OCI-LY1 (cell line): ENCODE measurements around the gene NUCB2.

Source experiments
- H2AFZ ChIP-seq: fragments of 200-600 bp; sonication (generic), shearing (Covaris generic); 2 replicates; pipeline ENCODE4 v1.6.0; 2014; ENCODE audit warnings: antibody characterized with exemption, mild to moderate bottlenecking, low read length
- H3F3A ChIP-seq: fragments of 200-600 bp; sonication (generic), shearing (Covaris generic); 2 replicates; pipeline ENCODE4 v1.6.0; 2014; ENCODE audit warnings: mild to moderate bottlenecking, antibody characterized with exemption, low read length, moderate library complexity; ENCODE audit not compliant: insufficient read depth
- H3K27ac ChIP-seq: fragments of 200-600 bp; sonication (generic); 2 replicates; pipeline ENCODE4 v1.5.1; 2014; ENCODE audit warnings: low read length, mixed run types, mild to moderate bottlenecking, low read depth; ENCODE audit not compliant: poor library complexity, severe bottlenecking
- H3K27me3 ChIP-seq: fragments of 200-600 bp; sonication (generic); 2 replicates; pipeline ENCODE4 v1.6.0; 2014; ENCODE audit warnings: antibody characterized with exemption, mild to moderate bottlenecking, low read length, moderate library complexity; ENCODE audit not compliant: insufficient read depth
- H3K36me3 ChIP-seq: fragments of 200-600 bp; sonication (generic); 2 replicates; pipeline ENCODE4 v1.6.1; 2014; ENCODE audit warnings: mild to moderate bottlenecking, antibody characterized with exemption, low read length, moderate library complexity, mixed read lengths; ENCODE audit not compliant: insufficient read depth
- H3K4me1 ChIP-seq: fragments of 200-600 bp; sonication (generic); 2 replicates; pipeline ENCODE4 v1.5.1; 2014; ENCODE audit warnings: mild to moderate bottlenecking, low read length, moderate library complexity; ENCODE audit not compliant: insufficient read depth, severe bottlenecking
- H3K4me2 ChIP-seq: fragments of 200-600 bp; sonication (generic), shearing (Covaris generic); 2 replicates; pipeline ENCODE4 v1.6.1; 2014; ENCODE audit warnings: low read length
- H3K4me3 ChIP-seq: fragments of 200-600 bp; sonication (generic); 2 replicates; pipeline ENCODE4 v1.5.1; 2014; ENCODE audit warnings: low read length, low read depth, mild to moderate bottlenecking, mixed read lengths; ENCODE audit not compliant: poor library complexity, severe bottlenecking
- H3K79me2 ChIP-seq: fragments of 200-600 bp; shearing (Covaris generic); 2 replicates; pipeline ENCODE4 v1.6.1; 2016; ENCODE audit warnings: mixed run types, low read length, mixed read lengths; ENCODE audit not compliant: insufficient read depth
- H3K9ac ChIP-seq: fragments of 200-600 bp; sonication (generic), shearing (Covaris generic); 2 replicates; pipeline ENCODE4 v1.6.1; 2014; ENCODE audit warnings: mild to moderate bottlenecking, low read length, mixed read lengths
- H3K9me2 ChIP-seq: fragments of 200-600 bp; sonication (generic), shearing (Covaris generic); 2 replicates; pipeline ENCODE4 v1.6.1; 2014; ENCODE audit warnings: low read depth, mild to moderate bottlenecking, low read length, mixed read lengths
- H3K9me3 ChIP-seq: fragments of 200-600 bp; shearing (Covaris generic); 2 replicates; pipeline ENCODE4 v1.6.1; 2014; ENCODE audit warnings: low read length, mixed read lengths
- H4K20me1 ChIP-seq: fragments of 200-600 bp; sonication (generic), shearing (Covaris generic); 2 replicates; pipeline ENCODE4 v1.6.0; 2016; ENCODE audit warnings: mild to moderate bottlenecking, low read length; ENCODE audit not compliant: insufficient read depth
- EZH2 ChIP-seq: fragments of 200-600 bp; sonication (generic), shearing (Covaris generic); IDR thresholded peaks from 2 replicates; pipeline ENCODE4 v1.8.0; 2017; ENCODE audit warnings: borderline replicate concordance, mixed run types, mild to moderate bottlenecking, antibody characterized with exemption, low read length, moderate library complexity, mixed read lengths
- TF ChIP-seq, protein P1 (sequence below): fragments of 200-600 bp; sonication (generic), shearing (Covaris generic); IDR thresholded peaks from 2 replicates; pipeline ENCODE4 v1.5.1; 2017; ENCODE audit warnings: mild to moderate bottlenecking, antibody characterized with exemption, low read length, moderate library complexity, mixed read lengths

Gene NUCB2

DNA sequence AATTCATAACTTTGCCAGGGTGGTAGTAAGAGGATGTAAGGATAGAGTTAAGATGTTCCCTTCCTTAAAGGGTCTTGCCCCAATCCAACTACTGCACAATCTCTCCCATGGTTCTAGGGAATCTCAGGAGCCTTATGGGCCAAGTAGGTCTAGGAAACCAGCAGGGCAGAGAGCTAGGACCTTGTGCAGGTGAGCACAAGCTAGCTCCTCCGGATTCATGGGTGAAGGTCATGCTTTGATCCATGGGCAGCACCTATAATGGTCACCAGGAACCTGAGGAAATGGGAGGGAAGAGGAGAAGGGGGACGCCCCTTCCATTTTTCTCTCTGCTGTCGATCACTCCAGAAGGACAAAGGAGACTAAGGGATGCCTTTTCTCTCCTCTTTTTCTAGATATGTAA, 95.1 kb downstream of the NUCB2 start:
- no peaks in the 10 kb centered on the region for H3F3A ChIP-seq
- TF ChIP-seq, protein P1, sequence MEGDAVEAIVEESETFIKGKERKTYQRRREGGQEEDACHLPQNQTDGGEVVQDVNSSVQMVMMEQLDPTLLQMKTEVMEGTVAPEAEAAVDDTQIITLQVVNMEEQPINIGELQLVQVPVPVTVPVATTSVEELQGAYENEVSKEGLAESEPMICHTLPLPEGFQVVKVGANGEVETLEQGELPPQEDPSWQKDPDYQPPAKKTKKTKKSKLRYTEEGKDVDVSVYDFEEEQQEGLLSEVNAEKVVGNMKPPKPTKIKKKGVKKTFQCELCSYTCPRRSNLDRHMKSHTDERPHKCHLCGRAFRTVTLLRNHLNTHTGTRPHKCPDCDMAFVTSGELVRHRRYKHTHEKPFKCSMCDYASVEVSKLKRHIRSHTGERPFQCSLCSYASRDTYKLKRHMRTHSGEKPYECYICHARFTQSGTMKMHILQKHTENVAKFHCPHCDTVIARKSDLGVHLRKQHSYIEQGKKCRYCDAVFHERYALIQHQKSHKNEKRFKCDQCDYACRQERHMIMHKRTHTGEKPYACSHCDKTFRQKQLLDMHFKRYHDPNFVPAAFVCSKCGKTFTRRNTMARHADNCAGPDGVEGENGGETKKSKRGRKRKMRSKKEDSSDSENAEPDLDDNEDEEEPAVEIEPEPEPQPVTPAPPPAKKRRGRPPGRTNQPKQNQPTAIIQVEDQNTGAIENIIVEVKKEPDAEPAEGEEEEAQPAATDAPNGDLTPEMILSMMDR, result no peak
- TF ChIP-seq EZH2, result no peak
- no peaks in the 10 kb centered on the region for H3K27me3 ChIP-seq
- H3K36me3 ChIP-seq, result peaks cover 100% of the 10 kb centered on the region
- no peaks in the 10 kb centered on the region for H3K4me1 ChIP-seq
- no peak overlapping the region for H3K4me2 ChIP-seq
- H3K9me2 ChIP-seq, result no peaks in the 10 kb centered on the region
- H4K20me1 ChIP-seq, result no peaks in the 10 kb centered on the region
- no peak overlapping the region for H2AFZ ChIP-seq
- H3K27ac ChIP-seq, result no peak overlapping the region
- no peak overlapping the region for H3K9ac ChIP-seq
- no peak overlapping the region for H3K4me3 ChIP-seq
- no peaks in the 10 kb centered on the region for H3K79me2 ChIP-seq
- H3K9me3 ChIP-seq, result peaks cover 60% of the 10 kb centered on the region

DNA sequence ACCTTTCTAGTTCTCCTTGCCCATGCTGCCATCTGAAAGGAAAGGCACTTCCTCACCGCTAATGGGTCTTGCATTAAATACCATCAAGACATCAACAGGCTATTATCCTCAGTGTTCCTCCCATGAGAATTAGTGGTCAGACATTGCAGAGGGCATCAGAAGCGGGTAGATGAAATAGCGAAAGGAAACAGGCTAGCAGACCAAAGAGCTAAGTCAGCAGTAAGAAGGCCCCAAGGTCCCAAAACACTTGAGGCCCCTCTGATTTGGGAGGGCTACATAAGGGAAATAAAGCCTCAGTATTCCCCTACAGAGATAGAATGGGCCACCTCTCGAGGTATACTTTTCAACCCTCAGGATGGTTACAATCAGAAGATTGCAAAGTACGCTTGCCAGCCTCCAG, 99.0 kb downstream of the NUCB2 start:
- TF ChIP-seq EZH2, result no peak
- TF ChIP-seq, protein P1, result no peak
- Histone ChIP-seq H3K9me2 (no peaks in the 10 kb centered on the region), H3K9ac (no peak overlapping the region), H3K36me3 (peaks cover 99% of the 10 kb centered on the region), H2AFZ (no peak overlapping the region), H3K9me3 (peaks cover 37% of the 10 kb centered on the region), H3K4me3 (no peak overlapping the region), H3K4me1 (no peaks in the 10 kb centered on the region), H3K4me2 (no peak overlapping the region), H3K27ac (no peak overlapping the region), H3K79me2 (no peaks in the 10 kb centered on the region), H4K20me1 (no peaks in the 10 kb centered on the region), H3K27me3 (no peaks in the 10 kb centered on the region), H3F3A (no peaks in the 10 kb centered on the region)

DNA sequence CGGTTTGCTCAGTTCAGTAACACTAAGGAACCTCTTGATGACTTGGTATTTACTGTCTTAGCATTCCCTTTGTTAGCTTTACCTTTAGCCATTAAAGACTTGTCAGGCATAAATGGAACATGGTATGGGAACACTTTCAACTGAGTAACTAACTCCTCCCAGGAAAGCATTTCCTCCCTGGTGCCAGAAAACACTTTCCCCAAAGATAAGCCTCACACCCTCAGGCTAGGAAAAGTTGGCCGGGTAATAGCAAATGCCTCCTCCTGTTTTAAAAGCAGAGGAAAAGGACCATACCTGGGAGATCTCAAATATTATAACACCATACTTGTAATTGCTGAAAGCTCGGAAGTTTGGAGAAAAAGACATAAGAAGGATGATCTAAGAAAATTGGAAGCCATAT, 100.0 kb downstream of the NUCB2 start:
- Histone ChIP-seq H3K79me2 (no peaks in the 10 kb centered on the region), H3K36me3 (peaks cover 98% of the 10 kb centered on the region), H3K4me2 (no peak overlapping the region), H4K20me1 (no peaks in the 10 kb centered on the region), H3K9me2 (no peaks in the 10 kb centered on the region), H3K9ac (no peak overlapping the region), H3F3A (no peaks in the 10 kb centered on the region), H3K4me3 (no peak overlapping the region), H3K27me3 (no peaks in the 10 kb centered on the region), H3K27ac (no peak overlapping the region), H3K4me1 (no peaks in the 10 kb centered on the region), H3K9me3 (peaks cover 27% of the 10 kb centered on the region), H2AFZ (no peak overlapping the region)
- TF ChIP-seq, protein P1, result no peak
- TF ChIP-seq EZH2, result no peak
